Karpas-422 (cell line): ENCODE results near the gene ADD1. TPM values are rescaled to one million over a fixed set of nuclear protein-coding genes. Genes with fewer than 3 reads are reported as not detected.
A peak's percentile ranks its signal among the peaks of the same experiment; 100 is the strongest.

ENCODE experiments used
- DNase-seq: peaks from one replicate; pipeline ENCODE4 v3.0.0-alpha.2; 2015
- H2AFZ ChIP-seq: fragments of 200-600 bp; sonication (generic); 2 replicates; pipeline ENCODE4 v1.6.1; 2014; ENCODE audit warnings: antibody characterized with exemption, low read length, mixed read lengths
- H3K27ac ChIP-seq: fragments of 200-600 bp; sonication (generic); 2 replicates; pipeline ENCODE4 v1.5.1; 2014; ENCODE audit warnings: mild to moderate bottlenecking, low read length, moderate library complexity
- H3K27me3 ChIP-seq: fragments of 200-600 bp; sonication (generic); 2 replicates; pipeline ENCODE4 v1.6.1; 2014; ENCODE audit warnings: low read length, mixed read lengths
- H3K36me3 ChIP-seq: fragments of 200-600 bp; sonication (generic); 2 replicates; pipeline ENCODE4 v1.6.1; 2014; ENCODE audit warnings: low read length, mixed read lengths; ENCODE audit not compliant: insufficient read depth
- H3K4me1 ChIP-seq: fragments of 200-600 bp; sonication (generic); 2 replicates; pipeline ENCODE4 v1.6.1; 2014; ENCODE audit warnings: mild to moderate bottlenecking, low read length, mixed read lengths
- H3K4me2 ChIP-seq: fragments of 200-600 bp; sonication (generic); 2 replicates; pipeline ENCODE4 v1.6.1; 2014; ENCODE audit warnings: low read length, low read depth, mild to moderate bottlenecking; ENCODE audit not compliant: poor library complexity, severe bottlenecking
- H3K4me3 ChIP-seq: fragments of 200-600 bp; sonication (generic); 2 replicates; pipeline ENCODE4 v1.5.1; 2014; ENCODE audit warnings: mild to moderate bottlenecking, antibody characterized with exemption, low read length, mixed read lengths
- H3K79me2 ChIP-seq: fragments of 200-600 bp; sonication (generic); 2 replicates; pipeline ENCODE4 v1.6.1; 2014; ENCODE audit warnings: mild to moderate bottlenecking, low read length, mixed read lengths
- H3K9ac ChIP-seq: fragments of 200-600 bp; sonication (generic); 2 replicates; pipeline ENCODE4 v1.6.0; 2014; ENCODE audit warnings: low read length
- H3K9me2 ChIP-seq: fragments of 200-600 bp; sonication (generic), shearing (Covaris generic); replicated peaks from 2 replicates; pipeline ENCODE4 v1.6.0; 2014; ENCODE audit warnings: mild to moderate bottlenecking, low read length, moderate library complexity; ENCODE audit not compliant: insufficient read depth
- H3K9me3 ChIP-seq: fragments of 300-700, 200-600 bp; sonication (generic); 2 replicates; pipeline ENCODE4 v1.6.1; 2014; ENCODE audit warnings: low read length, mixed read lengths
- H4K20me1 ChIP-seq: fragments of 200-600 bp; sonication (generic); 2 replicates; pipeline ENCODE4 v1.6.1; 2014; ENCODE audit warnings: mild to moderate bottlenecking, antibody characterized with exemption, low read length, low read depth; ENCODE audit not compliant: insufficient read depth
- total RNA-seq: library from RNA; depleted of rRNA; stranded (reverse); fragments of >200 nt; shearing (Covaris generic); gene quantifications from 2 replicates; pipeline ENCODE4 v1.2.3, GENCODE V29; 2014; ENCODE audit warnings: low replicate concordance

Gene ADD1
- total RNA-seq, 1 experiment from 2014 or later: 69.7 TPM

DNA sequence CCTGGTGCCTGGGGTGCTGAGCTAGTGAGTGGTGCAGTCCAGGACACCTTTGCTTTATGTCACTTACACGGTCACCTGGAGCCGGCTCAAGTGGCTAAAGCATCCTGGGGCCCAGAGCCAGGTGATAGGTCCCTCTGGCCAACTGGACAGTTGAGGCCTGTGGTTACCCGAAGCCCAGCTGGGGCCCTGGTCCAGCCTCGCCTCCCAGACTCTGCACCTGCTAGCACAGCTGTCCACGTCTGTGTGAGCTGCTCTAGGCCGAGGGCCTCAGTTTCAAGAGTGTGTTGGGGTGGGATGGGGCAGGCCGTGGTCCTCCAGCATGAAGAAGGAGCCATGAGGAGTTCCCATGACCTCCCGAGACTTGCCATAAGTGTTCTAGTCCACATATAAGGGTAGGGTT, 7.7 kb upstream of the ADD1 start:
- Histone ChIP-seq H3K36me3 (no peaks in the 10 kb centered on the region; the same call in 1 of the 2 replicates), H3K4me1 (peaks cover 62% of the 10 kb centered on the region), H3K79me2 (no peaks in the 10 kb centered on the region), H4K20me1 (0 out of 2 replicates have a peak, but pooled peaks cover 10% of the 10 kb centered on the region), H3K9me2 (no peaks in the 10 kb centered on the region), H3K27ac (no peak overlapping the region), H3K4me2 (no peak overlapping the region), H3K9me3 (no peaks in the 10 kb centered on the region), H2AFZ (no peak overlapping the region), H3K27me3 (no peaks in the 10 kb centered on the region), H3K4me3 (no peak overlapping the region), H3K9ac (no peak overlapping the region)
- DNase-seq: no peak

- H3K79me2 ChIP-seq: no peaks in the 10 kb centered on the region
- H3K27ac ChIP-seq: no peak overlapping the region
- no peaks in the 10 kb centered on the region for H3K9me2 ChIP-seq
- H3K4me2 ChIP-seq: no peak overlapping the region
- H2AFZ ChIP-seq: no peak overlapping the region
- no peak for DNase-seq
- H3K4me3 ChIP-seq: no peak overlapping the region
- no peaks in the 10 kb centered on the region; the same call in 1 of the 2 replicates for H3K36me3 ChIP-seq
- peaks cover 62% of the 10 kb centered on the region for H3K4me1 ChIP-seq
- H3K9ac ChIP-seq: no peak overlapping the region
- H3K27me3 ChIP-seq: no peaks in the 10 kb centered on the region
- H3K9me3 ChIP-seq: no peaks in the 10 kb centered on the region
- 0 out of 2 replicates have a peak, but pooled peaks cover 9% of the 10 kb centered on the region for H4K20me1 ChIP-seq
Measured at GRCh38 chr4:2836391-2836859, 7.2 kb upstream of the ADD1 start.

DNA sequence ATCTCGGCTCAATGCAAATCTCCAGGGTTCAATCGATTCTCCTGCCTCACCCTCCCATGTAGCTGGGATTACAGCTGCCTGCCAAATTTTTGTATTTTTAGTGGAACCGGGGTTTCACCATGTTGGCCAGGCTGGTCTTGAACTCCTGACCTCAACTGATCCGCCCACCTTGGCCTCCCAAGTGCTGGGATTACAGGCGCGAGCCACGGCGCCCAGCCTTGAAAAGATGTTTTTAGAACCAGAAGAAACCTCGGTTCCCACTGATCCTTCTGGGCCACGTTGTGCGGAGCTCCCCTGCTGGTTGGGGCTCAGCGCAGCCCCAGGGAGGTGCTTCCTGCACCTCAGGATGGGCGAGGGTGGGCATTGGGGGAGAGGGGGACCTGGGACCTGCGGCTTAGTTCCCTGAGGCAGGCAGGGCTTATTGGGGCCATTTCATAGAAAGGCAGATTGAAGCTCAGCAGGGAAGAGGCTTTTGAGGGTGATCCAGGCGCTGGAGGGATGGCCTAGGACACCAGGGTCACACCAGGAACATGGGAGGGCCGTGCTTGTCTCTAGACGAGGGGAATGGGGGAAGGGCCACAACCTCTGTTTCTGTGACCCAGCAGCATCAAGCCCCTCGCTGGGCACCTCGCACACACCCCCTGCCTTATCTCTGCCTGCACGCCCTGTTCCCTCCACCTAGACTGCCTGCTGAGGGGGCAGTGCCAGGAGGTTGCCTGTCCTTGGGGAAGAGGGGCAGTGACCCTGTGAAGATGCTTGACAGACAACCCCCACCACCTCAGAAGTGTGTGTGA, 6.3 kb upstream of the ADD1 start:
- Histone ChIP-seq H3K9me2 (no peaks in the 10 kb centered on the region), H3K27me3 (no peaks in the 10 kb centered on the region), H3K4me2 (peak overlapping the region; percentile 67), H3K9me3 (no peaks in the 10 kb centered on the region), H3K4me1 (peaks cover 54% of the 10 kb centered on the region), H3K36me3 (no peaks in the 10 kb centered on the region; the same call in 1 of the 2 replicates), H2AFZ (no peak overlapping the region), H3K79me2 (no peaks in the 10 kb centered on the region), H4K20me1 (0 out of 2 replicates have a peak, but pooled peaks cover 7% of the 10 kb centered on the region), H3K9ac (peak overlapping the region; percentile 59), H3K27ac (peak overlapping the region; percentile 24; the same call in 1 of the 2 replicates), H3K4me3 (peak overlapping the region; percentile 52)
- no peak for DNase-seq

DNA sequence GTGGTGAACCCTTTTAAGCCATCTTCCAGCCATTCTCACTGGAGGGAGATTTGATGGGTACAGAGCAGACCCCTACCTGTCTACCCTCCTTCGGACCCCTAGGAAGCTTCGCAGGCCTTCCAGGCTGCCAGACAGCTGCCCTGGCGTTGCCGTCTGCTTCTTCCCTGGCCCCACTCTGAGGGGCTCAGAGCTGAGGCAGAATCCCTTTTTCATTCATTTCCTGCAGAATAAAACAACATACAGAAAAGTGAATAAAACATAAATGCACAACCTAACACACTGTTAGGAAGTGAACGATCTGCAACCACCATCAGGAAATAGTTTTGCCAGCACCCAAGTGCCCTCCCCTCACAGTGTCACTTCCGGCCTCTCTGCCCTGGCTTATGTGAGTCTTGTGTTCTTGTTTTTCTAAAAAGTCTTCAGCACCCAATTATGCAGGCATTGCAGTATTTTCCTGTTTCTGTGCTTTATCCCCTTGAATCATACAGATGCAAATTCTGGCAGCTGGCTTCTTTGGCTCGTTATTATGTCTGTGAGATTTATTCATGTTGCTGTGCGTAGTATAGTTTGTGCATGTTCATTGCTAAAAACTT, 5.6 kb upstream of the ADD1 start:
- H3K9me3 ChIP-seq: no peaks in the 10 kb centered on the region
- no peaks in the 10 kb centered on the region for H3K79me2 ChIP-seq
- peaks cover 53% of the 10 kb centered on the region for H3K4me1 ChIP-seq
- H3K27me3 ChIP-seq: no peaks in the 10 kb centered on the region
- H3K4me2 ChIP-seq: peak overlapping the region; percentile 67
- peak overlapping the region; percentile 24; the same call in 1 of the 2 replicates for H3K27ac ChIP-seq
- H3K36me3 ChIP-seq: no peaks in the 10 kb centered on the region; the same call in 1 of the 2 replicates
- H3K9me2 ChIP-seq: no peaks in the 10 kb centered on the region
- peak; percentile 74 for DNase-seq
- H3K9ac ChIP-seq: peak overlapping the region; percentile 59
- 0 out of 2 replicates have a peak, but pooled peaks cover 6% of the 10 kb centered on the region for H4K20me1 ChIP-seq
- H3K4me3 ChIP-seq: peak overlapping the region; percentile 52
- H2AFZ ChIP-seq: 0 out of 2 replicates have a peak overlapping the region, but pooled peaks have one; percentile 2

DNA sequence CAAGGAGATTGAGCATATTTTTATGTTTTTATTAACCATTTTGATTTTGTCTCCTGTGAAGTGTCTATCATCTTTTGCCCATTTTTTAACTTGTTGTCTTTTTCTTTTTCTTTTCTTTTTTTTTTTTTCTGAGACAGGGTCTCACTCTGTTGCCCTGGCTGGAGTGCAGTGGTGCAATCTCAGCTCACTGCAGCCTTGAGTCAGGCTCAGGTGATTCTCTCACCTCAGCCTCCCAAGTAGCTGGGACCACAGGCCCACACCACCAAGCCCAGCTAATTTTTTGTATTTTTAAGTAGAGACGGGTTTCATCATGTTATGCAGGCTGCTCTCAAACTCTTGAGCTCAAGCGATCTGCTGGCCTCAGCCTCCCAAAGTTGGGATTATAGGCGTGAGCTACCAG, 4.6 kb upstream of the ADD1 start:
- Histone ChIP-seq H3K9ac (no peak overlapping the region), H2AFZ (no peak overlapping the region), H3K36me3 (no peaks in the 10 kb centered on the region; the same call in 1 of the 2 replicates), H3K4me2 (no peak overlapping the region), H3K27ac (no peak overlapping the region), H3K9me2 (no peaks in the 10 kb centered on the region), H3K79me2 (no peaks in the 10 kb centered on the region), H3K4me3 (no peak overlapping the region), H3K4me1 (peaks cover 50% of the 10 kb centered on the region), H3K27me3 (no peaks in the 10 kb centered on the region), H3K9me3 (no peaks in the 10 kb centered on the region), H4K20me1 (no peaks in the 10 kb centered on the region)
- DNase-seq: no peak

GRCh38 chr4:2842687-2843262, 869 bp upstream of the ADD1 start:
- peak overlapping the region; percentile 80 for H3K4me3 ChIP-seq
- H3K4me2 ChIP-seq: peak overlapping the region; percentile 84
- peaks cover 34% of the 10 kb centered on the region for H3K4me1 ChIP-seq
- H3K27me3 ChIP-seq: no peaks in the 10 kb centered on the region
- H3K79me2 ChIP-seq: peaks cover 11% of the 10 kb centered on the region
- H3K36me3 ChIP-seq: no peaks in the 10 kb centered on the region; the same call in 1 of the 2 replicates
- H3K9me2 ChIP-seq: no peaks in the 10 kb centered on the region
- peak overlapping the region; percentile 82 for H3K9ac ChIP-seq
- DNase-seq: no peak
- peaks cover 24% of the 10 kb centered on the region for H4K20me1 ChIP-seq
- no peak overlapping the region for H3K27ac ChIP-seq
- no peaks in the 10 kb centered on the region for H3K9me3 ChIP-seq
- H2AFZ ChIP-seq: peak overlapping the region; percentile 77; the same call in 1 of the 2 replicates

DNA sequence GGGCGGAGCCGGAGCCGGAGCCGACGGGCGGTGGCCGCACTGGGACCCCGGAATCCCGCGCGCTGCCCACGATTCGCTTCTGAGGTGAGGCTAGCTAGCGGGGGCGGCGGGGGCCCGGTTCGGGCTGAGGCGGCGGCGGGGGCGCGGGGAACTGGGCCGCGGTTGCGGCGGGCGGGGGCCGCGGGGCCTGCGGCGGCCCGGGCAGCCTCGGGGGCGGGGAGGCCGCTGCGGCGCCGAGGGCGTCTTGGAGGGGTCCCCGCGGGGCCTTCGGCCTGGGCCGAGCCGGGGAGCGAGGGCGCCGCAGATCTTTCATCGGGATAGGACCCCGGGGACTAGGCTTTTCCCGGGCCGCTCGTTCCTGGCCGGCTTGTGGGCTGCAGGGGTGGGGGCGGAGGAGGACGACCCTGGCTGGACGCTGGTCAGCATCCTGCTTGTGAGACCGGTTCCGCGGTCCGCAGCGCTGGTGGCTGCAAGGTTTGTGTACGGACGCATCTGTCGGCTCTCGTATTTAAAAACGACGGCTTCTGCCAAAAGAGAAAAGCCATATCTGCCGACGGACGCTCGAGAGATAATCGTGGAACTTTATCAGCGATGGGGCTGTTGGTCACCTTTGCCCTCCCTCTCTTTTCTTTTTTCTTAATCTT, 419 bp downstream of the ADD1 start:
- Histone ChIP-seq H3K79me2 (peaks cover 11% of the 10 kb centered on the region), H3K4me3 (peak overlapping the region; percentile 80), H2AFZ (no peak overlapping the region), H4K20me1 (peaks cover 31% of the 10 kb centered on the region), H3K9ac (peak overlapping the region; percentile 82), H3K4me1 (peaks cover 33% of the 10 kb centered on the region), H3K27ac (no peak overlapping the region), H3K9me2 (no peaks in the 10 kb centered on the region), H3K4me2 (peak overlapping the region; percentile 84), H3K9me3 (no peaks in the 10 kb centered on the region), H3K27me3 (no peaks in the 10 kb centered on the region), H3K36me3 (no peaks in the 10 kb centered on the region; the same call in 1 of the 2 replicates)
- DNase-seq: peak; percentile 58
